Mucosa of descending colon (tissue), 3 donors: ENCODE results near the gene PTPRCAP. TPM values are rescaled to one million over a fixed set of nuclear protein-coding genes. Genes with fewer than 3 reads are reported as not detected.
"Not testable (repeated sequence)": the region's sequence is repeated elsewhere in the genome, so short reads cannot be mapped to it uniquely, and the experiment has no call there.

Experiments used
- ATAC-seq: fragments of 200-7000 bp; cut with Tn5 transposase; one replicate; pipeline ENCODE4 v1.9.1; 2020; ENCODE audit warnings: mild to moderate bottlenecking, moderate library complexity
- DNase-seq, 3 donors: peaks; one replicate each; pipeline ENCODE4 v3.0.0-alpha.2; 2020
- H3K36me3 ChIP-seq: fragments of 200-600 bp; one replicate; pipeline ENCODE4 v1.8.0; 2021; ENCODE audit warnings: low read depth, mild to moderate bottlenecking
- H3K4me1 ChIP-seq: fragments of 200-600 bp; one replicate; pipeline ENCODE4 v1.8.0; 2021; ENCODE audit warnings: low read depth, mild to moderate bottlenecking
- H3K4me3 ChIP-seq: fragments of 200-600 bp; one replicate; pipeline ENCODE4 v1.8.0; 2021; ENCODE audit warnings: mild to moderate bottlenecking
- H3K9me3 ChIP-seq: fragments of 200-600 bp; one replicate; pipeline ENCODE4 v1.8.0; 2021; ENCODE audit warnings: mild to moderate bottlenecking
- intact Hi-C, 2 donors: fragments of 100-400 bp; cut with DNase I in 1 of 2; cut with micrococcal nuclease in 1 of 2; formaldehyde crosslinking; loops; one replicate each; pipeline versions ENCODE4 v1.11.0 to v1.11.1; 2022; cut with DNase I, micrococcal nuclease
- long read RNA-seq, 2 donors: library from polyadenylated mRNA; unstranded; transcript quantifications; one replicate each; pipeline ENCODE4 v2.0.0, GENCODE V29; 2019 to 2021
- total RNA-seq, 3 donors: library from RNA; stranded (reverse); fragmentation: NEBNext Ultra II Directional in 2 of 3; extraction: Animal tissue kit (Norgen Biotek cat#: 25700) in 2 of 3; gene quantifications; one replicate each; pipeline versions ENCODE4 v1.2.1 to v1.2.4, GENCODE V29; 2021 to 2023
- TF ChIP-seq, protein P1 (sequence below): fragments of 200-600 bp; IDR thresholded peaks from one replicate; pipeline ENCODE4 v1.8.0; 2022; ENCODE audit warnings: antibody characterized with exemption, mild to moderate bottlenecking
- donor health status: DM: no; HTN: no; CAD: no; lungs with moderate emphysema.
- donor health status: DM: no; HTN: no; CAD: no.
- donor health status: DM: no; HTN: yes; CAD: no.

The PTPRCAP gene, protein sequence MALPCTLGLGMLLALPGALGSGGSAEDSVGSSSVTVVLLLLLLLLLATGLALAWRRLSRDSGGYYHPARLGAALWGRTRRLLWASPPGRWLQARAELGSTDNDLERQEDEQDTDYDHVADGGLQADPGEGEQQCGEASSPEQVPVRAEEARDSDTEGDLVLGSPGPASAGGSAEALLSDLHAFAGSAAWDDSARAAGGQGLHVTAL
- 10 to 100 TPM in 2 of 3 donors, 1 to 10 TPM in 1; 7.2 to 13.6 (median 10.0) TPM for total RNA-seq
- long read RNA-seq, donor 1, transcript PTPRCAP-201 (2 exons, 1,292 nt) = major isoform, 9 of 10 reads
- long read RNA-seq, donor 1, partial matches to known transcripts = 0 of 10 reads
- long read RNA-seq, donor 1, other reads (novel, unspliced or antisense) = 1 of 10 reads
- long read RNA-seq, donor 2, transcript PTPRCAP-201 (2 exons, 1,292 nt) = major isoform, 5 of 7 reads
- long read RNA-seq, donor 2, partial matches to known transcripts = 2 of 7 reads
- long read RNA-seq, donor 2, other reads (novel, unspliced or antisense) = 0 of 7 reads

DNA sequence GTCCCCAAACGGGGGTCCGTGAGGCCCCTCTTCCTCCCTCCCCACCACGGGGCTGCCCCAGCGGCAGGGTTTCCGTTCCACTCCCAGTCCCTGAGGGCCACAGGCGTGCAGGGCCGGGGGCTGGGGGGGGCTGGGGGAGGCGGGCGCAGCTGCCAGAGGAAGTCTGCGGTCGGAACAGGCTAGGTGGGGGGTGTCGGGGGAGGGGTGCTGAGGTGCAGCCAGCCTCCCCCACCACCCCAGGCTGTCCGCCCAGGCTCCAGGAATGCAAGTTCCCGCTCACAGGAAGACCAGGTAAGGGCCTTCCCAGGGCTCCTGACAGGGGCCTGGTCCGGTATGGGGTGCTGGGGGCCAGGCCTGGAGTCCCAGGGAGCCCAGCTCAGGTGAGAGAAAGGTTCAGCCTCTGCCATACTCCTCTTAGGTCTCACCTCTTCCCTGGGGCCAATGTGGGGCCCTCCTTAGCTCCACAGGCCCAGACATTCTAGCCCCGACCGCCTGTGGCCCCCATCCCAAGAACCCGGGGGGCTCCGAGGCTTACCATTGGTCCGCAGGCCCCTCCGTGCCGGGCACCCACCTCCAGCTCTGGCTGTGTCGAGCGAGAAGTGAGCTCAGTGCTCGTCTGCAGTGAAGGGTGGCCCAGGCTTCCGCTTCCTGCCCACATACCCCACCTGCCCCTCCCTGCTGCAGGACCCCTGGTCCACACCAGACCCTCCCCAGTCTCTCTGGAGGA, at the start of gene PTPRCAP:
Gene PTPRCAP, minus strand, starts transcription at position 601 of the 727 bp plus-strand sequence. Its CDS starts 63 bp downstream, at position 538.
- DNase-seq (peak; percentile 63 to 90 (median 74)), ATAC-seq (peak; percentile 60)
- TF ChIP-seq, protein P1, sequence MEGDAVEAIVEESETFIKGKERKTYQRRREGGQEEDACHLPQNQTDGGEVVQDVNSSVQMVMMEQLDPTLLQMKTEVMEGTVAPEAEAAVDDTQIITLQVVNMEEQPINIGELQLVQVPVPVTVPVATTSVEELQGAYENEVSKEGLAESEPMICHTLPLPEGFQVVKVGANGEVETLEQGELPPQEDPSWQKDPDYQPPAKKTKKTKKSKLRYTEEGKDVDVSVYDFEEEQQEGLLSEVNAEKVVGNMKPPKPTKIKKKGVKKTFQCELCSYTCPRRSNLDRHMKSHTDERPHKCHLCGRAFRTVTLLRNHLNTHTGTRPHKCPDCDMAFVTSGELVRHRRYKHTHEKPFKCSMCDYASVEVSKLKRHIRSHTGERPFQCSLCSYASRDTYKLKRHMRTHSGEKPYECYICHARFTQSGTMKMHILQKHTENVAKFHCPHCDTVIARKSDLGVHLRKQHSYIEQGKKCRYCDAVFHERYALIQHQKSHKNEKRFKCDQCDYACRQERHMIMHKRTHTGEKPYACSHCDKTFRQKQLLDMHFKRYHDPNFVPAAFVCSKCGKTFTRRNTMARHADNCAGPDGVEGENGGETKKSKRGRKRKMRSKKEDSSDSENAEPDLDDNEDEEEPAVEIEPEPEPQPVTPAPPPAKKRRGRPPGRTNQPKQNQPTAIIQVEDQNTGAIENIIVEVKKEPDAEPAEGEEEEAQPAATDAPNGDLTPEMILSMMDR = no peak
- H3K9me3 ChIP-seq = no peaks in the 10 kb centered on the region
- intact Hi-C loops = no loop called here
- H3K36me3 ChIP-seq = no peaks in the 10 kb centered on the region
- peaks cover 14% of the 10 kb centered on the region for H3K4me1 ChIP-seq
- H3K4me3 ChIP-seq = no peak within 1 kb of the TSS

DNA sequence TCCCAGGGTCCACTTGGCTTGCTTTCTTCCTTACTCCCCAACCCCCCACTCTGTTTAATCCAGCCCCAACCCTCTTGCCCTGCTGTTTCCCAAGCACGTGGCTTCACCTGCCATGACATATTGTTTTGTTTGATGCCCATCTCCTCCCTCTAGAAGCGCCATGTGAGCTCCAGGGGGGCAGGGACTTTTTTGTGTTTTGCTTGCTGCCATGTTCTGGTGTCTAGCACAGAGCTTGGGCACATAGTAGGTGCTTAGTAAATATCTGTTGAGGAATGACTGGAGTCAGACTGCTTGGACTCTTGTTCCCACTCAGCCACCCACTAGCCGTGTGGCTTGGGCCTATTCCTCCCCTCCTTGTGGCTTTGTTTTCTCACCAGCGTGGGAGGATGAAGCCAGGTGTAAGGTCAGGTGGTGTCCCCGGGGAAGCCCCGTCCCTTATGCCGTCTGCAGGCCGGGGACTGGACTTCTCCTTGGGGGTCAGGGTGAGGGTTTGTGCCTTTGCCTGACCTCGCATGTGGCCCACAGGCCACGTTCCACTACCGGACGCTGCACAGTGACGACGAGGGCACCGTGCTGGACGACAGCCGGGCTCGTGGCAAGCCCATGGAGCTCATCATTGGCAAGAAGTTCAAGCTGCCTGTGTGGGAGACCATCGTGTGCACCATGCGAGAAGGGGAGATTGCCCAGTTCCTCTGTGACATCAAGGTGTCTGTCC, 49.2 kb upstream of the PTPRCAP start:
- Histone ChIP-seq H3K4me3 (no peak overlapping the region), H3K36me3 (no peaks in the 10 kb centered on the region), H3K4me1 (peaks cover 29% of the 10 kb centered on the region), H3K9me3 (no peaks in the 10 kb centered on the region)
- ATAC-seq = no peak
- DNase-seq = peak in 2 of 3 donors; percentile 47 to 60
- intact Hi-C loops = no loop called here
- TF ChIP-seq, protein P1 = no peak

DNA sequence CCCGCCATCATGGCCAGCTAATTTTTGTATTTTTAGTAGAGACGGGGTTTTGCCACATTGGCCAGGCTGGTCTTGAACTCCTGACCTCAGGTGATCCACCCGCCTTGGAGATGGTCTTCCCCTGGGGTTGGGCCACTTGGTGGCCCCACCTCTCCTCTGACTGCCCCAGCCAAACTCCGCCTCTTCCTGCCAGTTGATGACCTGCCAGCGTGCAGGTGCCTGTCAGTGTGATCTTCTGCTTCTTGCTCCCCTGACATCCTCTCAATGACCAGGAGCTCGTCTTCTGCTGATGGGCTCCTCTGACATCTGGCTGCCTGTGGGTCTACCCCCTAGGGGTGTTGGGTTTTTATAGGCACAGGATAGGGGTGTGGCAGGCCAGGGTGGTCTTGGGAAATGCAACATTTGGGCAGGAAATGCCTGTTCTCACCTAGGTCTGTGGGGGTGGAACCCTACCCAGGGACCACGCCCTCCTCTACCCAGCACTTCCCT, 48.4 kb upstream of the PTPRCAP start:
- peak in 2 of 3 donors; percentile 63 to 78 for DNase-seq
- intact Hi-C loops, H3K36me3 ChIP-seq, H3K4me3 ChIP-seq, H3K9me3 ChIP-seq, ATAC-seq: not testable (repeated sequence)
- H3K4me1 ChIP-seq = peaks cover 29% of the 10 kb centered on the region

DNA sequence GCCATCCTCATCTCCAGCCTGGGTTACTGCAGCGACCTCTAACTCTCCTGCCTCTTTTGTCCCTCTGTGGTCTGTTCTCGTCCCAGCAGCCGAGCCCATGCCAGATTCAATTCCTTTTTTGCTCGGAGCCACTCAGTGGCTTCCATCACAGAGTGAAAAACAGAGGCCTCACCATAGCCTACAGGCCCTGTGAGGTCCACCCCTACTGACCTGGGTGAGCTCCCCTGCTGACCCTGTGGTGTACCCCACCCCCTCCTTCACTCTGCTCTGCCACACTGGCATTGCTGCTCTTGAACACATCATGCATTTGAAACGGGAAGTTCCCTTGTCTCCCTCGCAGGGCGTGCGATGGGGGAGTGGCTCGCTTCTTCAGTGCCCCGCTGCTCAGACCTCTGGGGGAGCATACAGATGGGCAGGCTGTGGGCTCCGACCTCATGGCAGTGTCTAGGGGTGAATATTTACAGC, 47.4 kb upstream of the PTPRCAP start:
- Histone ChIP-seq H3K36me3 (no peaks in the 10 kb centered on the region), H3K4me3 (no peak overlapping the region), H3K4me1 (peaks cover 29% of the 10 kb centered on the region), H3K9me3 (no peaks in the 10 kb centered on the region)
- intact Hi-C loops = no loop called here
- peak in 2 of 3 donors; percentile 55 to 82 for DNase-seq
- TF ChIP-seq, protein P1 = no peak
- ATAC-seq = no peak

DNA sequence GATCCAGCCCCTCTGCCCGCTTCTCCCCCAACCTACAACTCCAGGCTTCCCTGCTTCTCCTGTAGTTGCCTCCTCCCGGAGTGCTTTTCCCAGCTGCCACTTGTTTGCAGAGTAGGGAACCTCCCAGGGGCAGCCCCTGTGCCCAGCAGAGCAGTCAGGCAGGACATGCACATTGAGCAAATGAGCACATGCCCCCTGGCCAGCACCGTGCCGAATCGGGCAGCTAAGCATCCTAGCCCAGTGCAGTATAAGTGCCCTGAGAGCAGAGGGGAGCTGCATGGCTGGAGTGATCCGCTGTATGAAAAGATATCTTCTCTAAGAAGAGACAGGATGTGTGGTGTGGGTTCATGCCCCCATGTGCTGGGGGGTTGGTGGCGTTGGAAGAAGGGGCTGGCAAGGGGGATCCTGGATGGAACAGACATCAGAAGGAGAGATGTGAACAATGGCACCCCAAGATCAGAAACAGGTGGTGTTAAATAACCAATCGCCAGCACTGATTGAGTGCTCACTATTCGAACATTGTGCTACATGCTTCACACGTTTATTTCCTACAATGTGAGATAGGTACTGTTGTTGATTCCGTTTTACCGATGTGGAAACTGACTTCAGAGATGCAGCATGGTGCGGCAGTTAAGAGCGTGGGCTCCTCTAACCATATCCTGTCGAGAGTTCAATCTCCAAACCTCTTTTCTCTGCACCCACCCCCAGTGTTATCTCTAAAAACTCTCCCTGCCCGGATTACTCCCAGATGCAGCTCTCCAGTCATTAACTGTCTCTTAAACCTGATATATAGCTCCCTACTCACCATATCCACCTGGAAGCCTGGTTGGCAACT, 46.6 kb upstream of the PTPRCAP start:
- H3K9me3 ChIP-seq = no peaks in the 10 kb centered on the region
- no peaks in the 10 kb centered on the region for H3K36me3 ChIP-seq
- TF ChIP-seq, protein P1 = no peak
- ATAC-seq (peak; percentile 2), DNase-seq (peak in 1 of 3 donors; percentile 64)
- H3K4me1 ChIP-seq = peaks cover 24% of the 10 kb centered on the region
- intact Hi-C loops = no loop called here
- H3K4me3 ChIP-seq = no peak overlapping the region
